Aorta (tissue), 5 donors: ENCODE measurements around the gene VPS37B. TPM values are rescaled to one million over a fixed set of nuclear protein-coding genes. Genes with fewer than 3 reads are reported as not detected.

ENCODE experiments used
- ATAC-seq: fragments of 200-7000 bp; cut with Tn5 transposase; one replicate; pipeline ENCODE4 v1.9.1; 2022; ENCODE audit warnings: moderate library complexity; ENCODE audit not compliant: low FRiP score
- DNase-seq, 2 donors: peaks; one replicate each; pipeline ENCODE4 v3.0.0-alpha.2; 2020
- H3K27ac ChIP-seq, 2 donors: one replicate each; pipeline ENCODE4 v1.5.1; 2013; ENCODE audit warnings: low read length in 2 of 2, mild to moderate bottlenecking in 2 of 2, moderate library complexity in 2 of 2, control low read depth in 1 of 2, inconsistent platforms in 1 of 2, low read depth in 1 of 2
- H3K27me3 ChIP-seq, 2 donors: one replicate each; pipeline ENCODE4 v1.6.1; 2013; ENCODE audit warnings: control low read depth in 1 of 2, low read length in 1 of 2, mild to moderate bottlenecking in 1 of 2, moderate library complexity in 1 of 2; ENCODE audit not compliant: insufficient read depth in 2 of 2, control insufficient read depth in 1 of 2
- H3K36me3 ChIP-seq, 2 donors: one replicate each; pipeline ENCODE4 v1.6.1; 2013; ENCODE audit warnings: control low read depth in 1 of 2, low read length in 1 of 2, mild to moderate bottlenecking in 1 of 2; ENCODE audit not compliant: insufficient read depth in 2 of 2, control insufficient read depth in 1 of 2
- H3K4me1 ChIP-seq, 2 donors: one replicate each; pipeline ENCODE4 v1.6.1; 2013; ENCODE audit warnings: low read length in 2 of 2, control low read depth in 1 of 2, mild to moderate bottlenecking in 1 of 2, moderate library complexity in 1 of 2; ENCODE audit not compliant: insufficient read depth in 2 of 2, control insufficient read depth in 1 of 2
- H3K4me3 ChIP-seq, 2 donors: one replicate each; pipeline ENCODE4 v1.5.1; 2013; ENCODE audit warnings: low read length in 2 of 2, control low read depth in 1 of 2, mild to moderate bottlenecking in 1 of 2
- H3K9me3 ChIP-seq: one replicate; pipeline ENCODE4 v1.6.1; 2013; ENCODE audit warnings: mild to moderate bottlenecking, low read length; ENCODE audit not compliant: control insufficient read depth
- WGBS, 2 donors: extraction: QIAGEN DNeasy Blood & Tissue Kit; methylation state at CpG; one replicate each; pipeline ENCODE4 v1.1.7; 2013; 5-methylcytosine and 5-hydroxymethylcytosine counted together
- intact Hi-C, 2 donors: fragments of 100-400 bp; cut with DNase I; formaldehyde crosslinking; loops; one replicate each; pipeline versions ENCODE4 v1.14.2 to v1.15.0; 2022
- polyA plus RNA-seq, 2 donors: library from polyadenylated mRNA; stranded (reverse); fragments of 200-250 nt; gene quantifications; one replicate each; pipeline ENCODE4 v1.2.3, GENCODE V29; 2013
- total RNA-seq, 2 donors: library from RNA; stranded (reverse); fragmentation: NEBNext Ultra II Directional; extraction: Animal tissue kit (Norgen Biotek cat#: 25700); gene quantifications; one replicate each; pipeline ENCODE4 v1.2.1, GENCODE V29; 2021
- donor health status: healthy with polysubstance abuse.
- donor health status: Bipolar disorder and iron deficiency.
- donor health status: DM: no; HTN: no; CAD: no.
- donor health status: DM: no; HTN: no; CAD: no.
- donor health status: DM: yes; HTN: yes; CAD: no.

VPS37B gene
- total and polyA plus RNA-seq, 4 donors = 7.4 to 36.4 (median 22.3) TPM

- Histone ChIP-seq H3K27me3 (no peaks in the 10 kb centered on the region), H3K27ac (no peak overlapping the region), H3K4me1 (no peaks in the 10 kb centered on the region), H3K4me3 (no peak overlapping the region), H3K36me3 (no peaks in the 10 kb centered on the region), H3K9me3 (no peaks in the 10 kb centered on the region)
- intact Hi-C loops = no loop called here
- no peak for ATAC-seq
- 93 to 94% methylated on average over 16 of the region's 16 CpGs for WGBS, 2 donors
- DNase-seq = peak in 1 of 2 donors; percentile 59
Measured at GRCh38 chr12:122847921-122848421, 48.0 kb downstream of the VPS37B start.

- Histone ChIP-seq H3K27me3 (no peaks in the 10 kb centered on the region), H3K4me1 (no peaks in the 10 kb centered on the region), H3K27ac (no peak overlapping the region), H3K9me3 (no peaks in the 10 kb centered on the region), H3K36me3 (no peaks in the 10 kb centered on the region), H3K4me3 (no peak overlapping the region)
- intact Hi-C loops = no loop called here
- DNase-seq (peak in 1 of 2 donors; percentile 70), ATAC-seq (no peak)
- 92 to 93% methylated on average over 5 of the region's 5 CpGs for WGBS, 2 donors
Measured at GRCh38 chr12:122847516-122847836, 48.4 kb downstream of the VPS37B start.

- no peak for ATAC-seq
- intact Hi-C loops = no loop called here
- WGBS, 2 donors = 86 to 87% methylated on average over 25 to 27 of the region's 27 CpGs
- Histone ChIP-seq H3K27me3 (no peaks in the 10 kb centered on the region), H3K36me3 (no peaks in the 10 kb centered on the region), H3K4me1 (no peaks in the 10 kb centered on the region), H3K9me3 (no peaks in the 10 kb centered on the region), H3K27ac (no peak overlapping the region), H3K4me3 (no peak overlapping the region)
- peak in 1 of 2 donors; percentile 64 for DNase-seq
Measured at GRCh38 chr12:122846622-122847515, 49.1 kb downstream of the VPS37B start.

- intact Hi-C loops = no loop called here
- ATAC-seq (no peak), DNase-seq (peak in 1 of 2 donors; percentile 70)
- no peaks in the 10 kb centered on the region for H3K9me3 ChIP-seq
- no peaks in the 10 kb centered on the region for H3K4me1 ChIP-seq
- H3K4me3 ChIP-seq = no peak overlapping the region
- no peaks in the 10 kb centered on the region for H3K27me3 ChIP-seq
- no peaks in the 10 kb centered on the region for H3K36me3 ChIP-seq
- no peak overlapping the region for H3K27ac ChIP-seq
- 82 to 83% methylated on average over 14 of the region's 14 CpGs for WGBS, 2 donors
Measured at GRCh38 chr12:122845865-122846621, 49.9 kb downstream of the VPS37B start.

GRCh38 chr12:122845041-122845864, 50.7 kb downstream of the VPS37B start:
- Histone ChIP-seq H3K4me3 (no peak overlapping the region), H3K27me3 (no peaks in the 10 kb centered on the region), H3K4me1 (no peaks in the 10 kb centered on the region), H3K27ac (no peak overlapping the region), H3K9me3 (no peaks in the 10 kb centered on the region), H3K36me3 (no peaks in the 10 kb centered on the region)
- intact Hi-C loops = no loop called here
- 85 to 89% methylated on average over 30 of the region's 30 CpGs for WGBS, 2 donors
- ATAC-seq (no peak), DNase-seq (peak in 1 of 2 donors; percentile 77)

- Histone ChIP-seq H3K4me1 (no peaks in the 10 kb centered on the region), H3K27ac (no peak overlapping the region)
- no peak for ATAC-seq
Measured at GRCh38 chr12:122844366-122844971, 51.5 kb downstream of the VPS37B start.

GRCh38 chr12:122843455-122843854, 52.5 kb downstream of the VPS37B start:
- Histone ChIP-seq H3K36me3 (no peaks in the 10 kb centered on the region), H3K4me3 (no peak overlapping the region), H3K4me1 (no peaks in the 10 kb centered on the region), H3K27ac (no peak overlapping the region), H3K27me3 (no peaks in the 10 kb centered on the region), H3K9me3 (no peaks in the 10 kb centered on the region)
- intact Hi-C loops = no loop called here
- DNase-seq (peak in 1 of 2 donors; percentile 71), ATAC-seq (no peak)
- 95 to 96% methylated on average over 8 of the region's 8 CpGs for whole genome bisulfite sequencing, 2 donors

More at GRCh38 chr12:122844366-122844971, 51.5 kb downstream of the VPS37B start:
- Histone ChIP-seq H3K9me3 (no peaks in the 10 kb centered on the region), H3K27me3 (no peaks in the 10 kb centered on the region), H3K4me3 (no peak overlapping the region), H3K36me3 (no peaks in the 10 kb centered on the region)
- DNase-seq = peak in 1 of 2 donors; percentile 49
- WGBS, 2 donors = 89% methylated on average over 8 of the region's 8 CpGs
- intact Hi-C loops = no loop called here
